ENCODE results near the gene FANCD2. TPM values are rescaled to one million over a fixed set of nuclear protein-coding genes. Genes with fewer than 3 reads are reported as not detected.
A peak's percentile ranks its signal among the peaks of the same experiment; 100 is the strongest.

The FANCD2 gene
- total RNA-seq, 3 donors from 2014 or later = 3.8 to 12.9 (median 5.4) TPM

GRCh38 chr3:10142707-10143560, 116.7 kb downstream of the FANCD2 start:
- intact Hi-C loops (cut with DNase I, micrococcal nuclease) = no loop called here
- Histone ChIP-seq H3K4me1 (ENCODE audit: low read depth) (peaks cover 15% of the 10 kb centered on the region), H3K4me3 (peak overlapping the region; percentile 38), H3K36me3 (ENCODE audit: low read depth) (no peaks in the 10 kb centered on the region), H3K9me3 (no peaks in the 10 kb centered on the region)
- DNase-seq (peak in 2 of 3 donors; percentile 32 to 54), ATAC-seq (no peak)
- TF ChIP-seq CTCF (IDR thresholded peaks at IDR 0.05) = no peak

- no peaks in the 10 kb centered on the region for H3K9me3 ChIP-seq
- ATAC-seq (no peak), DNase-seq (no peak)
- no peak overlapping the region for H3K4me3 ChIP-seq
- H3K4me1 ChIP-seq (ENCODE audit: low read depth) = peaks cover 15% of the 10 kb centered on the region
- intact Hi-C loops (cut with DNase I, micrococcal nuclease) = no loop called here
- peaks cover 3% of the 10 kb centered on the region for H3K36me3 ChIP-seq (ENCODE audit: low read depth)
- TF ChIP-seq CTCF (IDR thresholded peaks at IDR 0.05) = no peak
These were observed 119.4 kb downstream of the FANCD2 start for GRCh38 chr3:10145685-10146084.

GRCh38 chr3:10149226-10149625, 123.0 kb downstream of the FANCD2 start:
- Histone ChIP-seq H3K4me3 (no peak overlapping the region), H3K9me3 (no peaks in the 10 kb centered on the region), H3K36me3 (ENCODE audit: low read depth) (peaks cover 14% of the 10 kb centered on the region), H3K4me1 (ENCODE audit: low read depth) (peaks cover 2% of the 10 kb centered on the region)
- no peak for DNase-seq
- ATAC-seq = peak; percentile 41
- no peak for TF ChIP-seq CTCF (IDR thresholded peaks at IDR 0.05)
- intact Hi-C loops (cut with DNase I, micrococcal nuclease) = no loop called here

GRCh38 chr3:10150987-10151386, 124.8 kb downstream of the FANCD2 start:
- H3K36me3 ChIP-seq (ENCODE audit: low read depth) = peaks cover 14% of the 10 kb centered on the region
- H3K4me3 ChIP-seq = no peak overlapping the region
- intact Hi-C loops (cut with DNase I, micrococcal nuclease) = no loop called here
- no peaks in the 10 kb centered on the region for H3K9me3 ChIP-seq
- no peak for TF ChIP-seq CTCF (IDR thresholded peaks at IDR 0.05)
- ATAC-seq = no peak
- no peaks in the 10 kb centered on the region for H3K4me1 ChIP-seq (ENCODE audit: low read depth)
- DNase-seq = no peak

Other genes starting within 250 kb of the FANCD2 start
- 10 to 100 TPM; 63.0 to 66.1 (median 63.2) TPM for gene TADA3, start 234.0 kb upstream of the FANCD2 start, total RNA-seq
- 100 to 1,000 TPM; 154 to 219 (median 212) TPM for gene ARPC4, start 233.4 kb upstream of the FANCD2 start, total RNA-seq
- 10 to 100 TPM; 37.0 to 63.9 (median 47.7) TPM for gene TTLL3, start 216.2 kb upstream of the FANCD2 start, total RNA-seq
- gene RPUSD3, start 182.4 kb upstream of the FANCD2 start, total RNA-seq = 10 to 100 TPM; 26.1 to 35.6 (median 28.6) TPM
- gene CIDEC, start 146.2 kb upstream of the FANCD2 start, total RNA-seq = 10 to 100 TPM; 10.4 to 49.0 (median 14.9) TPM
- 10 to 100 TPM; 29.6 to 41.5 (median 36.6) TPM for gene JAGN1, start 135.8 kb upstream of the FANCD2 start, total RNA-seq
- 100 to 1,000 TPM in 1 of 3 donors, 10 to 100 TPM in 2; 41.8 to 116 (median 82.8) TPM for gene IL17RE, start 123.6 kb upstream of the FANCD2 start, total RNA-seq
- gene IL17RC, start 109.3 kb upstream of the FANCD2 start, total RNA-seq = 10 to 100 TPM; 36.1 to 45.6 (median 44.0) TPM
- 10 to 100 TPM; 16.7 to 54.1 (median 29.3) TPM for gene CRELD1, start 92.6 kb upstream of the FANCD2 start, total RNA-seq
- 1 to 10 TPM; 1.0 to 1.8 (median 1.2) TPM for gene PRRT3, start 74.0 kb upstream of the FANCD2 start, total RNA-seq
- 10 to 100 TPM; 61.2 to 75.5 (median 74.6) TPM for gene EMC3, start 39.6 kb upstream of the FANCD2 start, total RNA-seq
- gene FANCD2OS, start 81.8 kb downstream of the FANCD2 start, total RNA-seq = not detected
- 100 to 1,000 TPM in 1 of 3 donors, 10 to 100 TPM in 2; 71.7 to 118 (median 85.5) TPM for gene BRK1, start 89.2 kb downstream of the FANCD2 start, total RNA-seq
- 10 to 100 TPM; 33.6 to 38.2 (median 36.2) TPM for gene VHL, start 115.3 kb downstream of the FANCD2 start, total RNA-seq
- gene IRAK2, start 138.5 kb downstream of the FANCD2 start, total RNA-seq = 1 to 10 TPM; 1.1 to 3.2 (median 2.4) TPM
- gene TATDN2, start 222.0 kb downstream of the FANCD2 start, total RNA-seq = 10 to 100 TPM; 29.8 to 34.9 (median 34.4) TPM

Measured in mucosa of descending colon (tissue), 3 donors.